ENCODE results near the gene EFTUD2. TPM values are rescaled to one million over a fixed set of nuclear protein-coding genes. Genes with fewer than 3 reads are reported as not detected.
A peak's percentile ranks its signal among the peaks of the same experiment; 100 is the strongest.

The EFTUD2 gene
- total RNA-seq, 1 experiment from 2014 or later, result 137 TPM

DNA sequence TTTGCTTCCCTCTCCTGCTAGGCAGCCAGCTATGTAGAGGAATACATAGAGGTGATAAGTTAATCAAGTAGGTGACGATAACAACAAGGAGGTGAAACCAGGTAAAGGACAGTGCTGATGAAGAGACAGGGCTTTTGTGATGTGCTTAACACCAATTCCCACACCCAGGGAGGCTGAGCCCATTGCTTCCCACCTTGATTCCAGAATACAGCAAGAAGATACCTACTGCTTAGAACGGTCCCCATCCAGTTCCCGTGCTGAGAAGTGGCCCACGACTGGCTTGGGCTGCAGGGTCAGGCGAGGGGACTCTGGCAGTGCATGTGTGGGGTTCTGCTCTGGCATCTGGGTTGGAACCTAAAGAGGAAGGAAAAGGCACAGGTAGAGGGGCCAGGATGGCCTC, 32.1 kb upstream of the EFTUD2 start:
- H3K36me3 ChIP-seq (replicated peaks; ENCODE audit: control insufficient read depth, insufficient read depth, low read length), result peaks cover 54% of the 10 kb centered on the region
- no peaks in the 10 kb centered on the region for H3K27me3 ChIP-seq (ENCODE audit: control insufficient read depth, insufficient read depth, low read length)
- no peak for DNase-seq
- H3K4me3 ChIP-seq (ENCODE audit: insufficient read depth, low read depth, low read length), result no peak overlapping the region

DNA sequence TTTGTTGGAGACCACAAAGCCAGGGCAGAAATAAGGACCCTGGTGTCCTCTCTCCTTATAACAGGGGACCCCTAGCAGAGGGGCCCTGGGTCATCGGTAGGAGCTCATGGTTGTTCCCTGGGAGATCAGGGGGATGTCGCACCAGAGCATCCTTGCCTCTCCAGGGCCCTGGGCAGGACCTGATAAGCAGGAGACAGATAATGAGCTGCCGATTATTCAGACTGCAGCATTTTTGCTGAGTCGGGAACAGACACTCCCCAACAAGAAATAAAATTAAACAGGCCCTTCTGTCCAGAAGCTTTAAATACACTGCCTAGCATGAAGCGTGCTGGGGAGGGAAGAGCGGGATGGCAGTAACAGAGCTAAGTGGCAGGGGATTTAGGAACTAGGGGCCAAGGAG, 31.4 kb upstream of the EFTUD2 start:
- H3K36me3 ChIP-seq (replicated peaks; ENCODE audit: control insufficient read depth, insufficient read depth, low read length), result peaks cover 57% of the 10 kb centered on the region
- DNase-seq, result no peak
- no peaks in the 10 kb centered on the region for H3K27me3 ChIP-seq (ENCODE audit: control insufficient read depth, insufficient read depth, low read length)
- no peak overlapping the region for H3K4me3 ChIP-seq (ENCODE audit: insufficient read depth, low read depth, low read length)

DNA sequence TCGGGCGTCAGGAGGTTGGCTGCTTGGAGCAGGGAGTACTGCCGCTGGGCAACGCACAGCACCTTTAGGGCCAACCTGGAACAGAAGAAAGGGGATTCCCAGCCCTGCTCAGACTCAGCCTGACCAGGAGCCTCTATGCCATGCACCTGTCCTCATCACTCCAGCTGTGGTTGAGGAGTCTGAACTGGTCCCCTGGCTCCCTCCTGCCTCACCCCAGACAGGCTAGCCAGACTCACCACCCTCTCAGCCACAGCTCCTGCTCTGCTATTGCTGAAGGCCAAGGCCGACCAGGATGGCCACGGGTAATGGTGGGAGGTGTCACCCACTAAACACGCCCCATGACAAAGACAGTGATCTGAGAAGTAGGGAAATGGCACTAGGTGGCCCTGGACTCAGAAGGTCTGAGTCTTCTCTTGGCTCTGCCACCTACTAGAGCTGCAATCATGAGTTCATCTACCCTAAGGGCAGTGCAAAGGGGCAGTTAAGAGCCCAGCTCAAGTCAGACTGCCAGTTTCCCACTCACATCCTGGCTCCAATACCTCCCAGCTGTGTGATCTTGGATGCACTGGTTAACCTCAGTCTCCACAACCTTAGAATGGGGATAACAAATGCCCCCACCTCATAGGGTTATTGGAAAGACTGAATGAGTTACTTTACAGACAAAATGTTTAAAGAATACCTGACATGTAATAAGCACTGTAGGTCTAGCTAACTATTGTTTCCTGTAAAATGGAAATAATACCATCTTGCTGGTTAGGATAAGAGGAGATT, 29.9 kb upstream of the EFTUD2 start:
- no peak overlapping the region for H3K4me3 ChIP-seq (ENCODE audit: insufficient read depth, low read depth, low read length)
- H3K36me3 ChIP-seq (replicated peaks; ENCODE audit: control insufficient read depth, insufficient read depth, low read length), result peaks cover 46% of the 10 kb centered on the region
- DNase-seq, result no peak
- no peaks in the 10 kb centered on the region for H3K27me3 ChIP-seq (ENCODE audit: control insufficient read depth, insufficient read depth, low read length)

DNA sequence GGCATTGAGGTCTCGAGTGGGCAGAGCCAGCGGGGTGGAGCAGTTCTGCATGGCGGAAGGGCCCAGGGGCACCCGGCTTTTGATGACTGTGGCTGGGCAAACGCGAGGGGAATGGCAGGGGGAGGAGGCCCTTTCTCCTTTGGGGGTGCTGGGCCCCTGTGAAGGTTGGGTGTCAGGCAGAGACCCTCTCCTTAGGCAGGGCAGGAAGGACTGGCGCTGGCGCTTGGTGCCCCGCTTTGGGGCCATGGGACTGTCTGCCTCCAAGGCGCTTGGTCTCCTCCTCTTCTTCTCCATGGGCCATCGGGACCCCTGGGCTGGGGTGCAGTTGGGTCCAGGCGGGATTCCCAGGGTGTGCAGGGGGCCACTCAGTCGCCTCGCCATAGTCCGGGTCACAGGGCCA, 28.9 kb upstream of the EFTUD2 start:
- H3K36me3 ChIP-seq (replicated peaks; ENCODE audit: control insufficient read depth, insufficient read depth, low read length), result peaks cover 41% of the 10 kb centered on the region
- H3K4me3 ChIP-seq (ENCODE audit: insufficient read depth, low read depth, low read length), result no peak overlapping the region
- H3K27me3 ChIP-seq (ENCODE audit: control insufficient read depth, insufficient read depth, low read length), result no peaks in the 10 kb centered on the region
- no peak for DNase-seq

DNA sequence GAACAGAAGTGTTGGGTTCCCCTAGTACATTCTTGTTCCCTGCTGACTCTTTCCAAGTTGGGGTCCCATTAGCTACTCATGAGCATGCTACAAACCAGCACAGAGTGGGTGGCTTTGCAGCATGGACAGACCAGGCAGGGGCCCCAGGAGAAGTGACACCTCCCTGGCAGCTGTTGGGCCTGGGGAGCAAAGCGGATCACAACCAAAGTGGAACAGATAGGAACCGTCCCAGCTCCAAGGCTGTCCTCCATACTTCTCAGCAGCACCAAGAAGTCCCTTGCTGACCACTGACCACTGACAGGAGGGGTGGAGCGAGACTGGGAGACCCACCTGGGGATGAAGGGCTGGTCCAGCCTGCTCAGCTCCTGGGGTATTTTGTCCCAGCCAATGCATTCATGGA, 28.5 kb upstream of the EFTUD2 start:
- no peak overlapping the region for H3K4me3 ChIP-seq (ENCODE audit: insufficient read depth, low read depth, low read length)
- H3K27me3 ChIP-seq (ENCODE audit: control insufficient read depth, insufficient read depth, low read length), result no peaks in the 10 kb centered on the region
- H3K36me3 ChIP-seq (replicated peaks; ENCODE audit: control insufficient read depth, insufficient read depth, low read length), result peaks cover 37% of the 10 kb centered on the region
- DNase-seq, result no peak

DNA sequence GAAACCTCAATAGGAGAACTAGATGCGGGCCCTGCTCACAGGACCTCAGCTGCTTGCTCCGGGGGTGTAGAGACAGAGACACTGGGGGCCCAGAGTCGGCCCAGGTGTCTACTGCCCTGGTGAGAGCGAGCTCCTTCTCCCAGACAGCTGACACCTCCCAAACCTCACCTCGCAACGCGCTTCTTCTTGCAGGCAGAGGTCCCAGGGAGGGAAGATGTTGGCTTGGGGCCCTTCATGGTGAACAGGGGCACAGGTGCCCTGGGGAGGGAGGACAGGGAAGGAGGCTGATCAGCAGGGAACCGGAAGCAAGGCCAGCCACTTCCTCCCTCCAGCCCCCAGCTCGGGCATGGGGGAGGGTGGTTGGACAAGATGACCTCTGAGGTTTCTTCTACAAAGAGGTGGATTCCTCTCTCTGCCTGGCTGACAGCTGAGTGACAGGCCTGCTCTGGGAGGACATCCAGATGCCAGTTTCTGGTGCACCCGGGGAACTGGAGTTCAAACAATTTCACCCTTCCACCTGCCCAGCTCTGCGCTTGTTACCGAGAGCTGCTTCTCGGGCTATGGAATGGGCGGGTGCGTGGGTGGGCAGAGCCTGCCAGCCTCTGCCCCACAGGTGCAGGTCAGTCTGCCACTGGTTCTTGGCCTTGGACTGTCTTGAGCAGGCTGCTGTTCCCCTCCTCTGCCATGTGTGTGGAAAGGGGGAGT, 27.7 kb upstream of the EFTUD2 start:
- Histone ChIP-seq H3K36me3 (replicated peaks; ENCODE audit: control insufficient read depth, insufficient read depth, low read length) (peaks cover 31% of the 10 kb centered on the region), H3K4me3 (ENCODE audit: insufficient read depth, low read depth, low read length) (no peak overlapping the region), H3K27me3 (ENCODE audit: control insufficient read depth, insufficient read depth, low read length) (no peaks in the 10 kb centered on the region)
- no peak for DNase-seq

DNA sequence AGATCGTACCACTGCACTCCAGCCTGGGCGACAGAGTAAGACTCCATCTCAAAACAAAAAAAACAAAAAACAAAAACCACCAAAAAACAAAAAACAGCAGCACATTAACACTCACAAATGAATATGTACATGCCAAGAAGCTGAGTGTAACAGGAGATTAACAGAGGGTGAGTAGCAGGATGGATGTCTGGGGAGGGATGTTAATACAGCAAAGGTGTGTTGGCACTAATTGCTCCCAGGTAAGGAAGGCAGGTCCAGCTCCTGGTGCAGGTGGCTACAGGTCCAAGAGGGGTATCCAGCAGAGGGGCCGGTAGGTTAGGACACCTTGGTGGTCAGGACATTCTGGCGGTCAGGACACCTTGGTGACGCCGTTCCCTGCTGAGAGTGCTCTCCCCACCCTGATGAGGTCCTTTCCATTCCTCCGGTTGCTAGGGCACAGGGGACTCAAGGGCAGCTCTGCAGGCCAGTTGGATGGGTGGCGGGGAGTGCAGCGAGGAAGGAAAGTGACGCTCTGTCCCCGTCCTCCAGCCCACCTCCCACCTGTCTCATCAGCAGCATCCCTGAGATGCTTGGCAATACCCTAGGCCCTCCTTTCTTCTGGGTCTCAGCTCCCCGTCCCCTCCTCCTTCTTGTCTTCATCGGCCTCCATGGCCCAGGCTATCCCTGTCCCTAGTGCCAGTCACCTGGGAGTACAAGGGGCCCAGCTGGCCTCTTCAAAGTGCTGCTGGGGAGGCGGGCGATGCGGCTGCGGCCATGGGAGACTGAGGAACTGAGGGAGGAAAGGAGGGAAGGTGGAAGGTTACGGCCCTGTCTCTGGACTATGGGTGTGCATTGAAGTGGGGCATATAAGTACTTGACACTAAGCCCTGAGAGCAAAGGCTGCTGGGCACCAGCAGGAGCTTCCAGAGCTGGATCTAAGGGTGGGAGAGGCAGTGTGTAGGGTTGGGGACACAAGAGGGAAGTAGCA, 26.8 kb upstream of the EFTUD2 start:
- Histone ChIP-seq H3K4me3 (ENCODE audit: insufficient read depth, low read depth, low read length) (no peak overlapping the region), H3K36me3 (replicated peaks; ENCODE audit: control insufficient read depth, insufficient read depth, low read length) (peaks cover 29% of the 10 kb centered on the region), H3K27me3 (ENCODE audit: control insufficient read depth, insufficient read depth, low read length) (peaks cover 2% of the 10 kb centered on the region)
- no peak for DNase-seq

DNA sequence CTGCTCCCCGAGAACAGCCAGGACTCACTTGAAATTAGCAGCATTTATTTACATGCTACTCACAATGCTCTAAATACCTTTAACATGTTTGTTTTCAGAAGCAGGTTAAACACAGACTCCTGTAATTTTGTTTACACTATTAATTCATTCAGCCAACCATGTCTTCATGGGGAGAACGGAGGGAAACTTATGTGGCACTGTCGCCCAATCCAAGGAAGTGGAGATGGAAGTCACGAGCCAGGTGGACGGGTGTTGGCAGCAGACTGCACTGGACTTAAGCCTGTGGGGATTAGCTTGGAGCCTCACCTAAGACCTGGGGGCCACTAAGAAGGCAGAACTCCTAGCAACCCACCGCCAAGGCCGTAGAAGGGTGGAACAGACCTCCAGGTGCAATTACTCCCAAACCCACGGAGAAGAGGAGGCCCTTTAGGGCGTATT, 24.9 kb upstream of the EFTUD2 start:
- no peak for DNase-seq
- Histone ChIP-seq H3K4me3 (ENCODE audit: insufficient read depth, low read depth, low read length) (no peak overlapping the region), H3K36me3 (replicated peaks; ENCODE audit: control insufficient read depth, insufficient read depth, low read length) (peaks cover 26% of the 10 kb centered on the region), H3K27me3 (ENCODE audit: control insufficient read depth, insufficient read depth, low read length) (peaks cover 5% of the 10 kb centered on the region)

DNA sequence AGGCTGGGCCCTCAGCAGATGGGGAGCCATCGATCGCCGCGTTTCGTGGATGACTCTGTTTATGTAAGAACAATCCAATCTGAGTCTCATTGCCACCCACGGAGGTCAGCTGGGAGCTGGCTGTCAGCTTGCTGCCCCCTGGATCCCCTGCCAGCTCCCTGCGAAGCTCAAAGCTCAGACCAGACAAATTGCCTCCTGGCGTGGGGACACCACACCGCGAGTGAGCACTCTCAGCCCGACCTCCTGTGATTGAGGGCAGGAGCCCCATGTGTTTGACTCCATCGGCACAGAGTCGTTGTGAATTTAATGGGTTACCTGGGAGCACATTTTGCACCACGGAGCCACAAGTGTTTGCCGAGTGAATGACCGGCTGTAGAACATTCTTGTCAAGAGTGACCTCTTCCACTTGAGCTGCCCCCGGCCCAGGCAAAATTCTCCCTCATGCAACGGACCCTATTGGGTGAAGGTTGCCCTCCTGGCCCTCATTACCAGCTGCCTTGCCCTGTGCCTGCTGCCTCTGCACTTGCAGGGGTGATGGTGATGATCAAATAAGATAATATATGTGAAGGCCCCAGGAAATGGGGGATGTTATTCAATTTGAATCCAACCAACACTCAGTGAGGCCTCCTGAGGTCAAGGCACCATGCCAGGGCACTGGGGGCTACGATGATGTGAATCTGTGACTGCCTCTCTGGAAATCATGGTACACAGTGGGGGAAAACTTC, 23.7 kb upstream of the EFTUD2 start:
- Histone ChIP-seq H3K36me3 (replicated peaks; ENCODE audit: control insufficient read depth, insufficient read depth, low read length) (peaks cover 16% of the 10 kb centered on the region), H3K27me3 (ENCODE audit: control insufficient read depth, insufficient read depth, low read length) (peaks cover 5% of the 10 kb centered on the region)
- DNase-seq, result no peak

DNA sequence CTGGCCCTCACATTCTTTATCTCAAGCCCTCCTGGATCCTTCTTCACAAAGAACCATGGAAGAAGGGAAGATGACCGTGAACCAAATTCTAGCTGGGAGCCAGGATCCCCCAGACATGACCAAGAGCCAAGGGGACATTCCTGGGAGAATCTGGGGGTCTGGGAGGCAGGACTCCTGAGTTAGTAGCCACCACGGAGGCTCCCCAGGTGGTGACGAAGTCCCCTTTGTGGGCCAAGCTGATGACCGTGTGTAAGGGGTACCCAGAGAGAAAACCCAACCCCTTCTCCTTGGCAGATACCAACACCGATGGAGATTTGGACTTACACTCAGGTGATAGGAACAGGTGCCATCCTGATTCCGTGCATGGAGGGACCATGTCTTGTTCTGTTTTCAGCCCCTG, 22.9 kb upstream of the EFTUD2 start:
- DNase-seq, result no peak
- Histone ChIP-seq H3K4me3 (ENCODE audit: insufficient read depth, low read depth, low read length) (no peak overlapping the region), H3K36me3 (replicated peaks; ENCODE audit: control insufficient read depth, insufficient read depth, low read length) (peaks cover 9% of the 10 kb centered on the region), H3K27me3 (ENCODE audit: control insufficient read depth, insufficient read depth, low read length) (peaks cover 5% of the 10 kb centered on the region)

More for the DNA sequence above, 23.7 kb upstream of the EFTUD2 start:
- H3K4me3 ChIP-seq (ENCODE audit: insufficient read depth, low read depth, low read length), result no peak overlapping the region

DNA sequence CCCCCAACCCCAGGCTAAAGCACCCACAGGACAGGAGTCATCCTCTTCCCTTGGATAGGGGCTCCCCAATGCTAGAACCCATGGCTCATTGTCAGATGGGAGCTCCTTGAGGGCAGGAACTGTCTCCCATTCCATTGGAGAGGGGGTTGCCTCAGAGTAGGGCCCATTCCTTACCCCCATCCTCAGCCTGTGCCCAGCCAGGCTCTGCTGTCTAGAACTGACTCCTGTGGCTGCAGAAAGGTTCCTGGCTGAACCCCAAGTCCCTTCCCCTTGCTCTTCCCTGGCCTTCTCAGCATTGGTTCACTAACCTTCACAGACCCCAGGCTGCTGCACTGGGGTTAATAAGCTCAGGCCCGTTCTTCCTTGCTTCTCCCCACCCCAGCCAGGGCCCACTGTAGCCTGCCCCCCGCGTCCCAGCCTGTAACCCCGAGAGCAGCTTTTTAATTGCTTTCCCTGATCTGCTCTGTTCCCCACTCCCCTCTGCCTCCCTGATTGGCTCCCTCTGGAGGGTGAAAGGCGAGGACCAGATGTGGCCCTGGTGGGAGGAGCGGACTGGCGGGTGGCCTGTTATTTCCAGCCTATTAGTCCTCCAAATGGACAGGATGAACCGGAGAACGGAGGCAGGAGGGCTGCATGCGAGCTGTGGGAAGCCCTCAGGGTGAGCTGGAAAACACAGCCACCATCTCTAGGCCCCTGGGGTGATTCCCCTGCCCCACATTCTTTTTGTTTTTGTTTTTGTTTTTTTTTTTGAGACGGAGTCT, 22.1 kb upstream of the EFTUD2 start:
- DNase-seq, result peak; percentile 88
- peaks cover 5% of the 10 kb centered on the region for H3K27me3 ChIP-seq (ENCODE audit: control insufficient read depth, insufficient read depth, low read length)
- H3K4me3 ChIP-seq (ENCODE audit: insufficient read depth, low read depth, low read length), result no peak overlapping the region
- H3K36me3 ChIP-seq (replicated peaks; ENCODE audit: control insufficient read depth, insufficient read depth, low read length), result peaks cover 5% of the 10 kb centered on the region

DNA sequence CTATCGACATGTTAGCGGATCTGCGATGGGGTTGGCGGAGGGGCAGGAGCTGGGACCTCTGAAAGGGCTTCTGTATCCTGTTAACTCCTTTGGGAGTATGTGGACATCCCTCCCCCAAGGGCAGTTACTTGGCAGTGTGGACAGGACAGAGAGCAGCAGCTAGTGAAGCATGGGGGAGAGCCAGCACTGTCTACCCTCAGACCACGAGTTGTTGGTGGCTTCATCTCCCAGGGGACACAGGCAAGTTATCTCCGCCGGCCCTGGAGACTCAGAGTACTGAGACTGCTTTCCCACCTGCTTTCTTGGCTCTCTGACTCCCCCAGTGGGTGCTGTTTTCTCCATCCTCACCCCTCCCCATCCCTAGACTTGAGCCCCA, 21.3 kb upstream of the EFTUD2 start:
- DNase-seq, result no peak
- H3K4me3 ChIP-seq (ENCODE audit: insufficient read depth, low read depth, low read length), result no peak overlapping the region

DNA sequence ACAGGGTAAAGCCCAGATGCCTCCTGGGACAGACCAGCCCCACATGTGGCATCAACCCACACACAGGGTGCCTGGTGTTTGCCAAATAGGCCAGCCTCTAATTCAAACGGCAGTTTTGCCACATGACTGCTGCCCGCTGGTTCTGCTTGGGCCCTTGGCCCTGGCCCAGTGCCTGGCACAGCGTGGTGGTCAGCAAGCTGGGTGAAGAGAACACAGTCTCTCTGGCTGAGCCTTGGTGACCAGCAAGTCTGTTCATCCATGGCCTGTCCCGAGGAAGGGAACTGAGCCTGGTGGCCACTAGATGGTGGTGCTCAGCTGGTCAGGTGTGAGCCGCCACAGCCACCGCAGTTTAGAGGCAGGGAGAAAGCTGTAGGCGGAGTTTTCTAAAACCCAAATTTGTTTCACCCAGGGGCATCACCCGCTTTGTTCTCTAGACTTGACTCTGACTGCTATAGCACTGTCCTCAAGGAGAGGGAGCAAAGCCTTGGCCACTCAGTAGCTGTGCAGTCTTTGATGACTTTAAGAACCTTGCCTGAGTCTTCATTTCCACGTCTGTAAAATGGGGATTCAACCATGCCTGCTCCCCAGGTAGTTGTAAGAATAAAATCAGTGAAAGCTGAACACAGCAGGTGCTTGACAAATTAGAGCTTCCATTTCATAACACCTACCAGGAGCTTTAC, 20.8 kb upstream of the EFTUD2 start:
- DNase-seq, result peak; percentile 94
- no peaks in the 10 kb centered on the region for H3K36me3 ChIP-seq (replicated peaks; ENCODE audit: control insufficient read depth, insufficient read depth, low read length)
- peaks cover 5% of the 10 kb centered on the region for H3K27me3 ChIP-seq (ENCODE audit: control insufficient read depth, insufficient read depth, low read length)
- no peak overlapping the region for H3K4me3 ChIP-seq (ENCODE audit: insufficient read depth, low read depth, low read length)

More for the DNA sequence above, 21.3 kb upstream of the EFTUD2 start:
- Histone ChIP-seq H3K36me3 (replicated peaks; ENCODE audit: control insufficient read depth, insufficient read depth, low read length) (no peaks in the 10 kb centered on the region), H3K27me3 (ENCODE audit: control insufficient read depth, insufficient read depth, low read length) (peaks cover 5% of the 10 kb centered on the region)
